Lower leg skin (tissue), 3 donors: ENCODE measurements around the gene TTI1.

Source experiments
- CTCF ChIP-seq, 3 donors: fragments of 450-650 bp; IDR thresholded peaks; one replicate each; pipeline ENCODE4 v1.5.1; 2016; ENCODE audit warnings: antibody characterized with exemption in 3 of 3, mild to moderate bottlenecking in 3 of 3, moderate library complexity in 2 of 3
- POLR2A ChIP-seq, 2 donors: fragments of 450-650 bp; IDR thresholded peaks; one replicate each; pipeline ENCODE4 v1.6.1; 2016 to 2017; ENCODE audit warnings: antibody characterized with exemption in 2 of 2, mild to moderate bottlenecking in 1 of 2, moderate library complexity in 1 of 2

DNA sequence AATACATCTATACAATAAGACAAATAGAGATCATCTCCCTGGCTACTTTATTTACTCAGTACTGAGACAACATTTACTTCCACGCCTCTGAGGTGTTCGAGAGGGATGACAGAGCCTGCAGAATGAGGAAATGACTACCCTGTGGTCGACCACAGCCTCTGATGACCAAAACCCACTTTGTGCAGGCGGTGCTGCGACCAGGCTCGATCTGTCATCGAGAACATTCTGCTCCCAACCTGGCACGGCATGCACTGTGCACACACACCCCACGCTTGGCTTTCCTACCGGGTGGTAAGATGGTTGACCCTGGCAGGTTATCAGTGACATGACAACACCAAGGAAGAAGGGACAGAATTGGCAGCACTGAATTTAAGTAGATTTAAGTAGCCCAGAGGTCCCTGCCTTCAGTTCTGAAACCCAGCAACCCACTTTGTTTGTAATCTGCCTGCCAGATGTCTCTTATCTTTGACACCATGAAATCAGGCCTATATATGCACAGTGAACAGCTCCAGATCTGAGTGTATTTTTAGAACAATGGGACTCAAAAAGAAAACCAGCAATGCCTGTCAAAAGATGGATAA is 42.6 kb downstream of the TTI1 start:
- TF ChIP-seq CTCF (IDR thresholded peaks at IDR 0.05) = no peak
- no peak for TF ChIP-seq POLR2A (IDR thresholded peaks at IDR 0.05)
